Mesodermal cell (in vitro differentiated cells): ENCODE results near the gene FHIT.
"Not testable (repeated sequence)": the region's sequence is repeated elsewhere in the genome, so short reads cannot be mapped to it uniquely, and the experiment has no call there.

ENCODE experiments used
- H3K27ac ChIP-seq: 2 replicates; pipeline ENCODE4 v1.7.0; 2013; ENCODE audit warnings: mild to moderate bottlenecking, low read depth, low read length, moderate library complexity; ENCODE audit not compliant: severe bottlenecking
- H3K36me3 ChIP-seq: 2 replicates; pipeline ENCODE4 v1.7.1; 2013; ENCODE audit warnings: mild to moderate bottlenecking, low read length, moderate library complexity; ENCODE audit not compliant: control insufficient read depth, insufficient read depth
- H3K4me1 ChIP-seq: one replicate; pipeline ENCODE4 v1.7.1; 2013; ENCODE audit warnings: mild to moderate bottlenecking, low read length; ENCODE audit not compliant: insufficient read depth, control insufficient read depth, poor library complexity, severe bottlenecking
- H3K4me3 ChIP-seq: 2 replicates; pipeline ENCODE4 v1.7.0; 2013; ENCODE audit warnings: low read length, control low read depth, mild to moderate bottlenecking; ENCODE audit not compliant: insufficient read depth, poor library complexity, severe bottlenecking; ENCODE audit errors: extremely low read depth
- H3K9me3 ChIP-seq: 2 replicates; pipeline ENCODE4 v1.7.1; 2013; ENCODE audit warnings: mild to moderate bottlenecking, low read length, moderate library complexity; ENCODE audit not compliant: control insufficient read depth
- WGBS, 2 experiments: methylation state at CpG; one replicate each; pipeline ENCODE4 v1.1.5; 2013; ENCODE audit warnings: missing lambda C conversion rate in 2 of 2; ENCODE audit not compliant: insufficient coverage in 2 of 2; 5-methylcytosine and 5-hydroxymethylcytosine counted together

FHIT gene

GRCh38 chr3:59809710-59810444, 1441.4 kb downstream of the FHIT start:
- WGBS, 2 experiments, result 81 to 85% methylated on average over 5 of the region's 8 CpGs
- no peak overlapping the region for H3K4me3 ChIP-seq

GRCh38 chr3:59809016-59809415, 1442.2 kb downstream of the FHIT start:
- WGBS, 2 experiments, result 70 to 79% methylated on average over 4 of the region's 4 CpGs
- Histone ChIP-seq H3K27ac (no peak overlapping the region), H3K4me1 (peaks cover 7% of the 10 kb centered on the region), H3K9me3 (peaks cover 5% of the 10 kb centered on the region), H3K4me3 (no peak overlapping the region), H3K36me3 (no peaks in the 10 kb centered on the region)

More at GRCh38 chr3:59809710-59810444, 1441.4 kb downstream of the FHIT start:
- Histone ChIP-seq H3K4me1 (peaks cover 7% of the 10 kb centered on the region), H3K36me3 (no peaks in the 10 kb centered on the region), H3K9me3 (peaks cover 5% of the 10 kb centered on the region), H3K27ac (no peak overlapping the region)

- Histone ChIP-seq H3K27ac (no peak overlapping the region), H3K4me3 (no peak overlapping the region), H3K36me3 (no peaks in the 10 kb centered on the region), H3K4me1 (peaks cover 7% of the 10 kb centered on the region), H3K9me3 (peaks cover 5% of the 10 kb centered on the region)
- WGBS, 2 experiments, result 85 to 98% methylated on average over 6 of the region's 7 CpGs
These were observed 1442.8 kb downstream of the FHIT start for GRCh38 chr3:59808446-59808845.

GRCh38 chr3:59803268-59803667, 1448.0 kb downstream of the FHIT start:
- WGBS, 2 experiments, result 71 to 77% methylated on average over 11 of the region's 11 CpGs
- Histone ChIP-seq H3K36me3 (no peaks in the 10 kb centered on the region), H3K9me3 (no peaks in the 10 kb centered on the region)

GRCh38 chr3:59802453-59802852, 1448.8 kb downstream of the FHIT start:
- WGBS, 2 experiments, result 83 to 93% methylated on average over 2 to 3 of the region's 5 CpGs
- H3K36me3 ChIP-seq, H3K9me3 ChIP-seq, H3K4me1 ChIP-seq, H3K27ac ChIP-seq, H3K4me3 ChIP-seq: not testable (repeated sequence)

More at GRCh38 chr3:59803268-59803667, 1448.0 kb downstream of the FHIT start:
- Histone ChIP-seq H3K4me1 (no peaks in the 10 kb centered on the region), H3K27ac (no peak overlapping the region), H3K4me3 (no peak overlapping the region)

- 56 to 88% methylated on average over 1 of the region's 2 CpGs for WGBS, 2 experiments
- Histone ChIP-seq H3K4me3 (no peak overlapping the region), H3K4me1 (no peaks in the 10 kb centered on the region), H3K27ac (no peak overlapping the region), H3K36me3 (no peaks in the 10 kb centered on the region), H3K9me3 (no peaks in the 10 kb centered on the region)
These were observed 1449.2 kb downstream of the FHIT start for GRCh38 chr3:59802045-59802444.

- no peak overlapping the region for H3K4me3 ChIP-seq
- no peaks in the 10 kb centered on the region for H3K36me3 ChIP-seq
- H3K27ac ChIP-seq, result no peak overlapping the region
- 84% methylated on average over 2 of the region's 2 CpGs; no CpG with 5 or more reads in 1 of the 2 experiments for WGBS, 2 experiments
- no peaks in the 10 kb centered on the region for H3K4me1 ChIP-seq
- H3K9me3 ChIP-seq, result no peaks in the 10 kb centered on the region
These were observed 1450.8 kb downstream of the FHIT start for GRCh38 chr3:59800481-59800880.

- 92 to 96% methylated on average over 5 of the region's 6 CpGs for WGBS, 2 experiments
- Histone ChIP-seq H3K36me3 (no peaks in the 10 kb centered on the region), H3K4me1 (no peaks in the 10 kb centered on the region), H3K9me3 (no peaks in the 10 kb centered on the region), H3K4me3 (no peak overlapping the region), H3K27ac (no peak overlapping the region)
These were observed 1452.7 kb downstream of the FHIT start for GRCh38 chr3:59798372-59799086.

- WGBS, 2 experiments, result 71% methylated on average over 1 of the region's 5 CpGs; no CpG with 5 or more reads in 1 of the 2 experiments
- no peak overlapping the region for H3K27ac ChIP-seq
- H3K4me1 ChIP-seq, result no peaks in the 10 kb centered on the region
- no peak overlapping the region for H3K4me3 ChIP-seq
- H3K9me3 ChIP-seq, result no peaks in the 10 kb centered on the region
- H3K36me3 ChIP-seq, result no peaks in the 10 kb centered on the region
These were observed 1453.7 kb downstream of the FHIT start for GRCh38 chr3:59797533-59797932.

- H3K36me3 ChIP-seq, result no peaks in the 10 kb centered on the region
- no peak overlapping the region for H3K4me3 ChIP-seq
- H3K4me1 ChIP-seq, result no peaks in the 10 kb centered on the region
- H3K9me3 ChIP-seq, result no peaks in the 10 kb centered on the region
- no CpG with 5 or more reads among the region's 2 CpGs for WGBS, 2 experiments
- H3K27ac ChIP-seq, result no peak overlapping the region
These were observed 1454.8 kb downstream of the FHIT start for GRCh38 chr3:59796456-59796855.

GRCh38 chr3:59795756-59796155, 1455.5 kb downstream of the FHIT start:
- Histone ChIP-seq H3K4me1 (no peaks in the 10 kb centered on the region), H3K4me3 (no peak overlapping the region), H3K9me3 (no peaks in the 10 kb centered on the region), H3K36me3 (no peaks in the 10 kb centered on the region), H3K27ac (no peak overlapping the region)
- WGBS, 2 experiments, result 79 to 88% methylated on average over 4 of the region's 7 CpGs
